Measurements from ENCODE around the gene CNTN2.

- TF ChIP-seq POLR2A (IDR thresholded peaks at IDR 0.05; ENCODE audit: low read depth, low read length) (no peak), TAF1 (IDR thresholded peaks at IDR 0.05; ENCODE audit: borderline replicate concordance, low read depth, low read length) (no peak), POLR2AphosphoS5 (IDR thresholded peaks at IDR 0.05; ENCODE audit: low read depth, low read length) (no peak)
Observed at GRCh38 chr1:205095422-205095821, 52.4 kb downstream of the CNTN2 start.

Data from GM12892 (cell line).